CD14-positive monocyte (primary cell): Measurements from ENCODE around the gene MRTFA. TPM values are rescaled to one million over a fixed set of nuclear protein-coding genes. Genes with fewer than 3 reads are reported as not detected.
A peak's percentile ranks its signal among the peaks of the same experiment; 100 is the strongest.
"Not testable (repeated sequence)": the region's sequence is repeated elsewhere in the genome, so short reads cannot be mapped to it uniquely, and the experiment has no call there.

Experiments used
- DNase-seq, 3 donors: peaks; one replicate each; pipeline ENCODE4 v3.0.0-alpha.2; 2011 to 2022
- H2AFZ ChIP-seq: 2 replicates; pipeline ENCODE4 v1.6.0; 2012; ENCODE audit warnings: mild to moderate bottlenecking, low read depth, low read length, inconsistent platforms; ENCODE audit not compliant: insufficient read depth, poor library complexity, severe bottlenecking
- H3K27ac ChIP-seq, 2 donors: 1 replicate in 1 of 2; 2 replicates in 1 of 2; pipeline ENCODE4 v1.5.1; 2012 to 2013; ENCODE audit warnings: low read length in 2 of 2, control low read depth in 1 of 2, inconsistent platforms in 1 of 2, low read depth in 1 of 2, mild to moderate bottlenecking in 1 of 2
- H3K27me3 ChIP-seq, 2 donors: one replicate each; pipeline versions ENCODE4 v1.6.0 to v1.6.1; 2011 to 2013; ENCODE audit warnings: low read length in 2 of 2; ENCODE audit not compliant: control insufficient read depth in 2 of 2, insufficient read depth in 2 of 2
- H3K36me3 ChIP-seq, 2 donors: replicated peaks in 1 of 2; 1 replicate in 1 of 2; 2 replicates in 1 of 2; pipeline versions ENCODE4 v1.5.1 to v1.6.1; 2012 to 2013; ENCODE audit warnings: low read length in 2 of 2, control low read depth in 1 of 2, inconsistent platforms in 1 of 2, mild to moderate bottlenecking in 1 of 2; ENCODE audit not compliant: insufficient read depth in 2 of 2, control insufficient read depth in 1 of 2
- H3K4me1 ChIP-seq, 2 donors: 1 replicate in 1 of 2; 2 replicates in 1 of 2; pipeline versions ENCODE4 v1.5.1 to v1.6.1; 2012 to 2013; ENCODE audit warnings: low read length in 2 of 2, control low read depth in 1 of 2, inconsistent platforms in 1 of 2, mild to moderate bottlenecking in 1 of 2, moderate library complexity in 1 of 2; ENCODE audit not compliant: insufficient read depth in 2 of 2, control insufficient read depth in 1 of 2
- H3K4me2 ChIP-seq: replicated peaks from 2 replicates; pipeline ENCODE3; 2012; ENCODE audit warnings: low read length, moderate library complexity, mild to moderate bottlenecking; ENCODE audit not compliant: poor library complexity, severe bottlenecking; ENCODE audit errors: extremely low read depth
- H3K4me3 ChIP-seq, 3 experiments: fragments of 200-600 bp in 1 of 3; sonication (generic) in 1 of 3; replicated peaks in 1 of 3; 1 replicate in 2 of 3; 2 replicates in 1 of 3; pipeline ENCODE4 v1.5.1; 2011 to 2013; ENCODE audit warnings: low read length in 3 of 3, mild to moderate bottlenecking in 3 of 3, control low read depth in 2 of 3, low read depth in 2 of 3, inconsistent platforms in 1 of 3, moderate library complexity in 1 of 3
- H3K79me2 ChIP-seq: 2 replicates; pipeline ENCODE4 v1.6.0; 2012; ENCODE audit warnings: mild to moderate bottlenecking, control low read depth, inconsistent platforms, low read length, moderate library complexity; ENCODE audit not compliant: insufficient read depth
- H3K9ac ChIP-seq: 2 replicates; pipeline ENCODE4 v1.6.0; 2017; ENCODE audit warnings: low read length, mild to moderate bottlenecking; ENCODE audit not compliant: insufficient read depth, poor library complexity, severe bottlenecking
- H3K9me3 ChIP-seq, 2 donors: replicated peaks in 1 of 2; 1 replicate in 1 of 2; 2 replicates in 1 of 2; pipeline versions ENCODE4 v1.5.1 to v1.6.1; 2012 to 2013; ENCODE audit warnings: low read length in 2 of 2, control low read depth in 1 of 2; ENCODE audit not compliant: control insufficient read depth in 1 of 2, insufficient read depth in 1 of 2
- H4K20me1 ChIP-seq: 2 replicates; pipeline ENCODE4 v1.6.0; 2012; ENCODE audit warnings: mild to moderate bottlenecking, low read length, control low read depth, moderate library complexity; ENCODE audit not compliant: insufficient read depth
- H3K27ac Mint-ChIP-seq, 7 donors: one replicate each; pipeline ENCODE4 v1.8.0; 2020; ENCODE audit warnings: mild to moderate bottlenecking in 7 of 7, mixed read lengths in 7 of 7, moderate library complexity in 6 of 7, inconsistent platforms in 2 of 7
- H3K27me3 Mint-ChIP-seq, 3 donors: one replicate each; pipeline ENCODE4 v1.8.0; 2021 to 2022; ENCODE audit warnings: low read depth in 3 of 3, mild to moderate bottlenecking in 3 of 3, mixed read lengths in 3 of 3, moderate library complexity in 3 of 3, inconsistent platforms in 1 of 3
- H3K36me3 Mint-ChIP-seq, 2 donors: one replicate each; pipeline ENCODE4 v1.8.0; 2020; ENCODE audit warnings: mixed read lengths in 2 of 2, inconsistent platforms in 1 of 2, mild to moderate bottlenecking in 1 of 2
- H3K4me1 Mint-ChIP-seq: one replicate; pipeline ENCODE4 v1.8.0; 2020; ENCODE audit warnings: mild to moderate bottlenecking, mixed read lengths
- H3K4me3 Mint-ChIP-seq, 2 donors: one replicate each; pipeline ENCODE4 v1.8.0; 2020; ENCODE audit warnings: mild to moderate bottlenecking in 2 of 2, mixed read lengths in 2 of 2, moderate library complexity in 1 of 2
- H3K9me3 Mint-ChIP-seq, 7 donors: one replicate each; pipeline ENCODE4 v1.8.0; 2020 to 2022; ENCODE audit warnings: mixed read lengths in 7 of 7, mild to moderate bottlenecking in 6 of 7, moderate library complexity in 6 of 7, inconsistent platforms in 2 of 7
- CTCF ChIP-seq: fragments of 200-600 bp; IDR thresholded peaks from one replicate; pipeline ENCODE4 v1.8.0; 2022; ENCODE audit warnings: antibody characterized with exemption, mild to moderate bottlenecking
- WGBS: methylation state at CpG from one replicate; pipeline ENCODE4 v1.1.5; 2013; ENCODE audit warnings: missing lambda C conversion rate; ENCODE audit not compliant: insufficient coverage; 5-methylcytosine and 5-hydroxymethylcytosine counted together
- intact Hi-C, 2 donors: fragments of 100-400 bp; cut with micrococcal nuclease; formaldehyde crosslinking; loops; one replicate each; pipeline versions ENCODE4 v1.15.0 to v1.15.1; 2023
- polyA plus RNA-seq, 3 donors: library from polyadenylated mRNA; depleted of rRNA in 1 of 3; unstranded in 2 of 3; stranded (reverse) in 1 of 3; fragments of 300-500 nt in 2 of 3; fragments of >200 nt in 1 of 3; fragmentation: Illumina TruSeq in 2 of 3; gene quantifications; 1 replicate in 2 of 3; 2 replicates in 1 of 3; pipeline ENCODE4 v1.2.3, GENCODE V29; 2012 to 2021

MRTFA gene
- polyA plus RNA-seq, 3 donors, result 14.1 to 33.8 (median 18.9) TPM

GRCh38 chr22:40676644-40677043 lies 40.1 kb upstream of the MRTFA start:
- no peaks in the 10 kb centered on the region for H3K9me3 ChIP-seq
- no peak overlapping the region for H3K4me3 Mint-ChIP-seq
- no peak for DNase-seq
- H3K36me3 Mint-ChIP-seq, result no peaks in the 10 kb centered on the region
- H3K9me3 Mint-ChIP-seq, result no peaks in the 10 kb centered on the region
- H3K4me3 ChIP-seq, result no peak overlapping the region
- TF ChIP-seq CTCF, result no peak
- H3K4me2 ChIP-seq, result no peak overlapping the region
- H3K27me3 ChIP-seq, result peaks cover 9 to 20% of the 10 kb centered on the region in 2 donors
- H3K79me2 ChIP-seq, result no peaks in the 10 kb centered on the region
- intact Hi-C loops, result no loop called here
- peaks cover 6% of the 10 kb centered on the region for H3K4me1 Mint-ChIP-seq
- H3K4me1 ChIP-seq, result no peaks in the 10 kb centered on the region
- no peaks in the 10 kb centered on the region for H3K36me3 ChIP-seq
- no peaks in the 10 kb centered on the region for H4K20me1 ChIP-seq
- no peak overlapping the region for H2AFZ ChIP-seq
- no peak overlapping the region for H3K9ac ChIP-seq
- 88% methylated on average over 3 of the region's 3 CpGs for WGBS
- H3K27ac Mint-ChIP-seq, result peak overlapping the region in 1 of 7 donors; percentile 26
- H3K27ac ChIP-seq, result no peak overlapping the region
- H3K27me3 Mint-ChIP-seq, result peaks cover 25 to 27% (median 25%) of the 10 kb centered on the region in 3 donors

DNA sequence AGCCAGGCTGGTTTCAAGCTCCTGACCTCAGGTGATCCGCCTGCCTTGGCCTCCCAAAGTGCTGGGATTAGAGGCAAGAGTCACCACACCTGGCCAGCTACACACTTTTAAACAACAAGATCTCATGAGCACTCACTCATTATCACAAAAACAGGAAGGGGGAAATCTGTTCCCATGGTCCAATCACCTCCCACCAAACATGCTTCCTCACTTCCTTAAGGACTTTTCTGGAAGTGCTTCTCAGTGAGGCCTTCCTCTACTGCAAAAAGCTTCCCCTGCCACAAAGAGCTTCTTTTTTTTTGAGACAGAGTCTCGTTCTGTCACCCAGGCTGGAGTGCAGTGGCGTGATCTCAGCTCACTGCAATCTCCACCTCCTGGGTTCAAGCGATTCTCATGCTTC lies 39.6 kb upstream of the MRTFA start:
- intact Hi-C loops, H3K9me3 ChIP-seq, H3K36me3 Mint-ChIP-seq, H3K4me1 ChIP-seq, H3K9me3 Mint-ChIP-seq, H3K36me3 ChIP-seq, H3K9ac ChIP-seq, H3K4me1 Mint-ChIP-seq, H3K4me3 Mint-ChIP-seq, H4K20me1 ChIP-seq, H3K79me2 ChIP-seq, H3K4me2 ChIP-seq, H3K27ac ChIP-seq, DNase-seq, H2AFZ ChIP-seq, H3K4me3 ChIP-seq: not testable (repeated sequence)
- peaks cover 9 to 20% of the 10 kb centered on the region in 2 donors for H3K27me3 ChIP-seq
- 100% methylated on average over 1 of the region's 4 CpGs for WGBS
- peaks cover 22 to 26% (median 25%) of the 10 kb centered on the region in 3 donors for H3K27me3 Mint-ChIP-seq
- peak overlapping the region in 1 of 7 donors; percentile 66 for H3K27ac Mint-ChIP-seq
